Omental fat pad (tissue), 4 donors: ENCODE data around the gene LIAS. TPM values are rescaled to one million over a fixed set of nuclear protein-coding genes. Genes with fewer than 3 reads are reported as not detected.

Experiments used
- ATAC-seq: fragments of 150-250 bp; one replicate; pipeline ENCODE4 v1.9.1; 2016; ENCODE audit warnings: mild to moderate bottlenecking, moderate library complexity; ENCODE audit not compliant: low FRiP score
- DNase-seq: peaks from one replicate; pipeline ENCODE4 v3.0.0-alpha.2; 2019; ENCODE audit warnings: low spot score
- CTCF ChIP-seq, 3 donors: fragments of 450-650 bp; IDR thresholded peaks; one replicate each; pipeline ENCODE4 v1.5.1; 2016 to 2017; ENCODE audit warnings: antibody characterized with exemption in 3 of 3, mild to moderate bottlenecking in 3 of 3, moderate library complexity in 2 of 3
- total RNA-seq, 4 donors: library from RNA; depleted of rRNA; stranded (reverse); fragments of >200 nt; gene quantifications; one replicate each; pipeline ENCODE4 v1.1.0, GENCODE V29; 2016

Gene LIAS
- total RNA-seq, 4 donors from 2014 or later = 5.2 to 25.2 (median 10.4) TPM

- DNase-seq (no peak), ATAC-seq (no peak)
- no peak for TF ChIP-seq CTCF (IDR thresholded peaks at IDR 0.05)
Observed at GRCh38 chr4:39484582-39485272, 25.9 kb downstream of the LIAS start.

GRCh38 chr4:39486221-39486804 is 27.5 kb downstream of the LIAS start:
- no peak for DNase-seq
- no peak for ATAC-seq
- no peak for TF ChIP-seq CTCF (IDR thresholded peaks at IDR 0.05)

- ATAC-seq = no peak
- no peak for DNase-seq
Observed at GRCh38 chr4:39490322-39490721, 31.5 kb downstream of the LIAS start.

GRCh38 chr4:39494354-39494753 is 35.5 kb downstream of the LIAS start:
- TF ChIP-seq CTCF (IDR thresholded peaks at IDR 0.05) = no peak
- ATAC-seq (no peak), DNase-seq (no peak)

More at GRCh38 chr4:39490322-39490721, 31.5 kb downstream of the LIAS start:
- no peak for TF ChIP-seq CTCF (IDR thresholded peaks at IDR 0.05)

GRCh38 chr4:39495446-39496213 is 36.8 kb downstream of the LIAS start:
- DNase-seq (no peak), ATAC-seq (no peak)
- no peak for TF ChIP-seq CTCF (IDR thresholded peaks at IDR 0.05)

GRCh38 chr4:39497909-39498726 is 39.3 kb downstream of the LIAS start:
- DNase-seq = no peak

More at GRCh38 chr4:39497909-39498726, 39.3 kb downstream of the LIAS start:
- ATAC-seq = no peak
- TF ChIP-seq CTCF (IDR thresholded peaks at IDR 0.05) = no peak
